Small intestine (tissue), 7 donors: ENCODE measurements around the gene JDP2. TPM values are rescaled to one million over a fixed set of nuclear protein-coding genes. Genes with fewer than 3 reads are reported as not detected.
A peak's percentile ranks its signal among the peaks of the same experiment; 100 is the strongest.

Experiments
- DNase-seq, 2 donors: peaks; one replicate each; pipeline versions ENCODE4 v3.0.0 to v3.0.0-alpha.2; 2013
- FAIRE-seq: peaks from 2 replicates; lab custom pipeline; 2012; peaks lifted over from hg19 to GRCh38; lab: Jason Lieb, UNC
- H3K27ac ChIP-seq, 3 donors: one replicate each; pipeline ENCODE4 v1.5.1; 2013; ENCODE audit warnings: low read length in 2 of 3, mild to moderate bottlenecking in 2 of 3, control low read depth in 1 of 3, inconsistent platforms in 1 of 3, low read depth in 1 of 3, moderate library complexity in 1 of 3
- H3K27me3 ChIP-seq, 3 donors: one replicate each; pipeline ENCODE4 v1.6.1; 2013; ENCODE audit warnings: low read length in 3 of 3, inconsistent platforms in 1 of 3; ENCODE audit not compliant: control insufficient read depth in 3 of 3, insufficient read depth in 3 of 3
- H3K36me3 ChIP-seq, 3 donors: one replicate each; pipeline ENCODE4 v1.6.1; 2013; ENCODE audit warnings: low read length in 3 of 3, inconsistent platforms in 1 of 3, low read depth in 1 of 3, mild to moderate bottlenecking in 1 of 3, moderate library complexity in 1 of 3; ENCODE audit not compliant: control insufficient read depth in 3 of 3, insufficient read depth in 2 of 3
- H3K4me1 ChIP-seq, 3 donors: one replicate each; pipeline ENCODE4 v1.6.1; 2013; ENCODE audit warnings: low read length in 2 of 3, inconsistent platforms in 1 of 3, low read depth in 1 of 3, mild to moderate bottlenecking in 1 of 3, moderate library complexity in 1 of 3; ENCODE audit not compliant: control insufficient read depth in 3 of 3, insufficient read depth in 2 of 3
- H3K4me3 ChIP-seq, 3 donors: one replicate each; pipeline ENCODE4 v1.5.1; 2013; ENCODE audit warnings: low read length in 3 of 3, control low read depth in 1 of 3, inconsistent platforms in 1 of 3, low read depth in 1 of 3, mild to moderate bottlenecking in 1 of 3, moderate library complexity in 1 of 3
- H3K9me3 ChIP-seq, 2 donors: one replicate each; pipeline ENCODE4 v1.6.1; 2013; ENCODE audit warnings: low read depth in 1 of 2, low read length in 1 of 2; ENCODE audit not compliant: control insufficient read depth in 2 of 2, insufficient read depth in 1 of 2
- WGBS, 3 donors: extraction: QIAGEN DNeasy Blood & Tissue Kit; methylation state at CpG; one replicate each; pipeline ENCODE4 v1.1.7; 2013; 5-methylcytosine and 5-hydroxymethylcytosine counted together
- polyA plus RNA-seq, 4 donors: library from polyadenylated mRNA; stranded (reverse) in 3 of 4; unstranded in 1 of 4; fragments of 200-250 nt in 3 of 4; fragments of 120-200 nt in 1 of 4; gene quantifications; one replicate each; pipeline versions ENCODE4 v1.2.1 to v1.2.3, GENCODE V29; 2013
- donor health status: healthy with polysubstance abuse.
- donor health status: control.
- donor health status: control.
- donor health status: Bipolar disorder and iron deficiency.
- donor health status: healthy.

JDP2 gene
- polyA plus RNA-seq, 4 donors: 26.1 to 45.6 (median 42.2) TPM

GRCh38 chr14:75449036-75449435, 21.2 kb downstream of the JDP2 start:
- Histone ChIP-seq H3K9me3 (no peaks in the 10 kb centered on the region), H3K27me3 (no peaks in the 10 kb centered on the region), H3K27ac (peak overlapping the region in 2 of 3 donors; percentile 75 to 83), H3K4me1 (peaks cover 11 to 51% (median 16%) of the 10 kb centered on the region in 3 donors), H3K36me3 (peaks cover 0 to 41% (median 0%) of the 10 kb centered on the region in 3 donors), H3K4me3 (no peak overlapping the region)
- DNase-seq (no peak), FAIRE-seq (no peak)
- WGBS, 3 donors: 24 to 47% (median 29%) methylated on average over 2 of the region's 2 CpGs

- no peak for FAIRE-seq
- peaks cover 0 to 45% (median 0%) of the 10 kb centered on the region in 3 donors for H3K36me3 ChIP-seq
- no peak for DNase-seq
- H3K9me3 ChIP-seq: no peaks in the 10 kb centered on the region
- WGBS, 3 donors: 24 to 48% (median 25%) methylated on average over 4 of the region's 4 CpGs
- no peak overlapping the region for H3K4me3 ChIP-seq
- H3K27ac ChIP-seq: peak overlapping the region; percentile 75 to 87 (median 83)
- H3K27me3 ChIP-seq: no peaks in the 10 kb centered on the region
- H3K4me1 ChIP-seq: peaks cover 12 to 53% (median 16%) of the 10 kb centered on the region in 3 donors
Observed at GRCh38 chr14:75449696-75450095, 21.9 kb downstream of the JDP2 start.

- FAIRE-seq: no peak
- H3K27me3 ChIP-seq: no peaks in the 10 kb centered on the region
- H3K36me3 ChIP-seq: peaks cover 0 to 48% (median 0%) of the 10 kb centered on the region in 3 donors
- peaks cover 13 to 60% (median 14%) of the 10 kb centered on the region in 3 donors for H3K4me1 ChIP-seq
- H3K9me3 ChIP-seq: no peaks in the 10 kb centered on the region
- peak; percentile 91 to 98 for DNase-seq
- 29 to 60% (median 47%) methylated on average over 9 of the region's 9 CpGs for WGBS, 3 donors
- peak overlapping the region; percentile 78 to 87 (median 83) for H3K27ac ChIP-seq
- H3K4me3 ChIP-seq: no peak overlapping the region
Observed at GRCh38 chr14:75450381-75451276, 22.8 kb downstream of the JDP2 start.

GRCh38 chr14:75452324-75452723, 24.5 kb downstream of the JDP2 start:
- Histone ChIP-seq H3K36me3 (peaks cover 0 to 65% (median 0%) of the 10 kb centered on the region in 3 donors), H3K4me1 (peaks cover 13 to 64% (median 14%) of the 10 kb centered on the region in 3 donors), H3K9me3 (no peaks in the 10 kb centered on the region), H3K4me3 (no peak overlapping the region), H3K27ac (peak overlapping the region in 2 of 3 donors; percentile 52 to 72), H3K27me3 (no peaks in the 10 kb centered on the region)
- no peak for DNase-seq
- 57 to 76% (median 60%) methylated on average over 4 of the region's 4 CpGs for whole genome bisulfite sequencing, 3 donors
- FAIRE-seq: no peak

GRCh38 chr14:75452900-75453816, 25.3 kb downstream of the JDP2 start:
- no peak for FAIRE-seq
- H3K27ac ChIP-seq: peak overlapping the region; percentile 35 to 76 (median 55)
- 72 to 81% (median 75%) methylated on average over 13 to 14 of the region's 14 CpGs for WGBS, 3 donors

GRCh38 chr14:75453817-75454434, 26.1 kb downstream of the JDP2 start:
- Histone ChIP-seq H3K4me3 (no peak overlapping the region), H3K9me3 (no peaks in the 10 kb centered on the region), H3K27ac (peak overlapping the region in 2 of 3 donors; percentile 55 to 76), H3K27me3 (no peaks in the 10 kb centered on the region), H3K36me3 (peaks cover 0 to 71% (median 0%) of the 10 kb centered on the region in 3 donors), H3K4me1 (peaks cover 11 to 57% (median 13%) of the 10 kb centered on the region in 3 donors)
- WGBS, 3 donors: 69 to 87% (median 75%) methylated on average over 14 of the region's 14 CpGs
- FAIRE-seq (no peak), DNase-seq (no peak)

More at GRCh38 chr14:75452900-75453816, 25.3 kb downstream of the JDP2 start:
- peaks cover 13 to 65% (median 14%) of the 10 kb centered on the region in 3 donors for H3K4me1 ChIP-seq
- H3K27me3 ChIP-seq: no peaks in the 10 kb centered on the region
- no peak overlapping the region for H3K4me3 ChIP-seq
- no peaks in the 10 kb centered on the region for H3K9me3 ChIP-seq
- peak in 1 of 2 donors; percentile 61 for DNase-seq
- H3K36me3 ChIP-seq: peaks cover 0 to 72% (median 0%) of the 10 kb centered on the region in 3 donors

- Histone ChIP-seq H3K4me3 (no peak overlapping the region), H3K9me3 (no peaks in the 10 kb centered on the region), H3K27ac (peak overlapping the region in 1 of 3 donors; percentile 18), H3K4me1 (peaks cover 4 to 46% (median 10%) of the 10 kb centered on the region in 3 donors), H3K36me3 (peaks cover 0 to 79% (median 0%) of the 10 kb centered on the region in 3 donors), H3K27me3 (no peaks in the 10 kb centered on the region)
- DNase-seq (peak; percentile 43 to 73), FAIRE-seq (no peak)
- 61 to 63% (median 61%) methylated on average over 12 of the region's 12 CpGs for WGBS, 3 donors
Observed at GRCh38 chr14:75454963-75455546, 27.2 kb downstream of the JDP2 start.
